Measurements from ENCODE around the gene ACO2. TPM values are rescaled to one million over a fixed set of nuclear protein-coding genes. Genes with fewer than 3 reads are reported as not detected.

Gene ACO2
- total and polyA plus RNA-seq, 10 of the 15 experiments (the other 5 are each of a cell fraction or from before 2014, with no cell fraction given): 21.4 to 214 (median 88.5) TPM

- Histone ChIP-seq H3K4me3 (no peak overlapping the region), H3K79me2 (ENCODE audit: control insufficient read depth, insufficient read depth, low read length) (peaks cover 77% of the 10 kb centered on the region), H2AFZ (ENCODE audit: control insufficient read depth, low read depth, low read length) (no peak overlapping the region), H4K20me1 (ENCODE audit: control insufficient read depth, insufficient read depth) (0 out of 2 replicates have a peak, but pooled peaks cover 3% of the 10 kb centered on the region), H3K36me3 (ENCODE audit: control insufficient read depth in 2 of 2, insufficient read depth in 2 of 2, low read length in 1 of 2) (peaks cover 0 to 4% of the 10 kb centered on the region in 2 experiments; a peak in 2 of 4 replicates), H3K9me3 (replicated peaks; ENCODE audit: control insufficient read depth, insufficient read depth, low read length) (no peaks in the 10 kb centered on the region), H3K4me2 (ENCODE audit: control insufficient read depth, insufficient read depth) (peak overlapping the region; percentile 36), H3K4me1 (ENCODE audit: control insufficient read depth, insufficient read depth, low read length) (peaks cover 64% of the 10 kb centered on the region), H3K27me3 (replicated peaks in 1 of 2; ENCODE audit: control insufficient read depth in 2 of 2, insufficient read depth in 2 of 2, low read length in 1 of 2) (no peaks in the 10 kb centered on the region), H3K9ac (ENCODE audit: control insufficient read depth, insufficient read depth, low read length) (no peak overlapping the region; the same call in 1 of the 2 replicates), H3K27ac (ENCODE audit: control insufficient read depth, insufficient read depth) (peak overlapping the region; percentile 52)
- peak; percentile 25 for ATAC-seq
- RAD21 ChIA-PET (ENCODE audit: unreplicated experiment): interaction anchor here (0.6 to 3.3 kb wide), 8 partner anchors 9 to 141 kb away, joined by 3 to 30 read pairs (median 14); partner anchors contain the start of genes ACO2, PHF5A, PMM1 and TOB2
- CTCF ChIA-PET: interaction anchor here (0.8 to 5.2 kb wide), 8 partner anchors 9 to 896 kb away, joined by 3 to 26 read pairs (median 4); partner anchors contain the start of genes ACO2 and PHF5A
- SMC1A ChIA-PET (ENCODE audit: uncharacterized antibody, unreplicated experiment): interaction anchor here (0.8 to 6.5 kb wide), 12 partner anchors 8 to 75 kb away, joined by 3 to 59 read pairs (median 7); partner anchors contain the start of genes ACO2, PHF5A and TOB2
- BruUV-seq (replicated peaks): no TSS peak
- peak; percentile 35 for DNase-seq (ENCODE audit: low read depth, low spot score)
- WGBS (ENCODE audit: insufficient coverage, insufficient replicate concordance, low lambda C conversion rate, missing lambda C conversion rate): 0% methylated on average over 2 of the region's 2 CpGs
- intact Hi-C loops (cut with micrococcal nuclease; ENCODE audit: unreplicated experiment) (no loop called here), in situ Hi-C loops (cut with MboI) (no loop called here)
- POLR2A ChIA-PET: interaction anchor here (0.6 to 9.0 kb wide), 12 partner anchors 9 to 1038 kb away, joined by 3 to 122 read pairs (median 6); partner anchors contain the start of genes ACO2, PHF5A, PMM1 and TOB2
- FAIRE-seq: no peak
- TF ChIP-seq USF2 (IDR thresholded peaks at IDR 0.05; ENCODE audit: borderline replicate concordance, low read depth, low read length): no peak
- peak; percentile 37; the same call in 1 of the 2 replicates for TF ChIP-seq SPI1 (IDR thresholded peaks at IDR 0.05; ENCODE audit: borderline replicate concordance, insufficient read depth, low read depth, low read length)
- TF ChIP-seq RELB (IDR thresholded peaks at IDR 0.05; ENCODE audit: low read depth): peak; percentile 62; the same call in 1 of the 2 replicates
- TF ChIP-seq IRF3 (IDR thresholded peaks at IDR 0.05): no peak
- TF ChIP-seq ZNF384 (IDR thresholded peaks at IDR 0.05; ENCODE audit: borderline replicate concordance, low read depth, low read length): peak; percentile 66
- TF ChIP-seq MYC (IDR thresholded peaks at IDR 0.05; ENCODE audit: insufficient read depth, insufficient read length, insufficient replicate concordance, low read length, severe bottlenecking): no peak
- no peak for TF ChIP-seq CHD2 (IDR thresholded peaks at IDR 0.05; ENCODE audit: borderline replicate concordance, low read depth, low read length)
- TF ChIP-seq BCL3 (IDR thresholded peaks at IDR 0.05; ENCODE audit: borderline replicate concordance, insufficient read depth, low read depth, low read length, poor library complexity, severe bottlenecking): no peak
- no peak for TF ChIP-seq SKIL (IDR thresholded peaks at IDR 0.05; ENCODE audit: low read depth, poor library complexity, severe bottlenecking)
- no peak for TF ChIP-seq PAX8 (IDR thresholded peaks at IDR 0.05)
- TF ChIP-seq FOXM1 (IDR thresholded peaks at IDR 0.05; ENCODE audit: low read depth, low read length): peak; percentile 27; the same call in 1 of the 2 replicates
- TF ChIP-seq ZNF274 (IDR thresholded peaks at IDR 0.05; ENCODE audit: insufficient read depth, insufficient read length): no peak
- no peak for TF ChIP-seq IRF4 (IDR thresholded peaks at IDR 0.05; ENCODE audit: low read depth, low read length)
- no peak for TF ChIP-seq ZNF207 (IDR thresholded peaks at IDR 0.05; ENCODE audit: borderline replicate concordance)
- peak; percentile 63 for TF ChIP-seq MEF2B (IDR thresholded peaks at IDR 0.05; ENCODE audit: partially characterized antibody, poor library complexity, severe bottlenecking)
Measured at GRCh38 chr22:41478473-41478872, 9.6 kb downstream of the ACO2 start.

Data from GM12878 (cell line).